OCI-LY3 (cell line): Measurements from ENCODE around the gene DEAF1.

ENCODE experiments used
- H2AFZ ChIP-seq: fragments of 200-600, 300-600 bp; shearing (Covaris generic); 2 replicates; pipeline ENCODE4 v1.6.0; 2014; ENCODE audit warnings: antibody characterized with exemption, low read depth, low read length
- H3K27ac ChIP-seq: fragments of 200-600, 300-600 bp; sonication (generic); 2 replicates; pipeline ENCODE4 v1.5.1; 2014; ENCODE audit warnings: mild to moderate bottlenecking, low read length, moderate library complexity, mixed read lengths
- H3K27me3 ChIP-seq: fragments of 200-600, 300-600 bp; sonication (generic); 2 replicates; pipeline ENCODE4 v1.6.1; 2014; ENCODE audit warnings: low read depth, low read length, mixed read lengths
- H3K36me3 ChIP-seq: fragments of 200-600, 300-600 bp; sonication (generic); replicated peaks from 2 replicates; pipeline ENCODE3; 2014; ENCODE audit warnings: low read depth, low read length, mixed read lengths
- H3K4me1 ChIP-seq: fragments of 300-600, 200-600 bp; sonication (generic); 2 replicates; pipeline ENCODE4 v1.6.1; 2014; ENCODE audit warnings: low read length, mixed read lengths
- H3K4me2 ChIP-seq: fragments of 200-600, 300-600 bp; sonication (generic); 2 replicates; pipeline ENCODE4 v1.6.1; 2014; ENCODE audit warnings: low read length, mixed read lengths
- H3K4me3 ChIP-seq: fragments of 300-600, 200-600 bp; sonication (generic); 2 replicates; pipeline ENCODE4 v1.5.1; 2014; ENCODE audit warnings: antibody characterized with exemption, mild to moderate bottlenecking, low read length, moderate library complexity
- H3K79me2 ChIP-seq: fragments of 300-600, 200-600 bp; shearing (Covaris generic); 2 replicates; pipeline ENCODE4 v1.6.1; 2014; ENCODE audit warnings: mild to moderate bottlenecking, low read length, mixed read lengths
- H3K9ac ChIP-seq: fragments of 300-600, 200-600 bp; shearing (Covaris generic); 2 replicates; pipeline ENCODE4 v1.6.0; 2014; ENCODE audit warnings: mild to moderate bottlenecking, low read length, moderate library complexity
- H3K9me3 ChIP-seq: fragments of 200-600, 300-600 bp; shearing (Covaris generic); 2 replicates; pipeline ENCODE4 v1.6.1; 2014; ENCODE audit warnings: low read length, mixed read lengths; ENCODE audit not compliant: insufficient read depth
- H4K20me1 ChIP-seq: fragments of 200-600, 300-600 bp; sonication (generic); 2 replicates; pipeline ENCODE4 v1.6.1; 2016; ENCODE audit warnings: low read length, mixed read lengths; ENCODE audit not compliant: insufficient read depth
- CTCF ChIP-seq: fragments of 200-600, 300-600 bp; sonication (generic); IDR thresholded peaks from 2 replicates; pipeline ENCODE4 v1.5.1; 2014; ENCODE audit warnings: antibody characterized with exemption, low read length, low read depth
- EZH2phosphoT487 ChIP-seq: fragments of 200-600 bp; shearing (Covaris generic); IDR thresholded peaks from 2 replicates; pipeline ENCODE4 v1.6.1; 2018; ENCODE audit warnings: antibody characterized with exemption, mixed run types, low read depth

DEAF1 gene

GRCh38 chr11:726278-727220 lies 31.5 kb upstream of the DEAF1 start:
- no peak for TF ChIP-seq EZH2phosphoT487
- no peak for TF ChIP-seq CTCF

GRCh38 chr11:725624-726202 lies 30.7 kb upstream of the DEAF1 start:
- Histone ChIP-seq H3K27me3 (peaks cover 28% of the 10 kb centered on the region), H3K36me3 (no peaks in the 10 kb centered on the region), H3K4me1 (peaks cover 47% of the 10 kb centered on the region), H3K4me2 (peak overlapping the region; percentile 88), H3K79me2 (no peaks in the 10 kb centered on the region), H2AFZ (peak overlapping the region; percentile 68; the same call in 1 of the 2 replicates), H3K9ac (peak overlapping the region; percentile 59), H3K9me3 (no peaks in the 10 kb centered on the region), H3K27ac (no peak overlapping the region), H3K4me3 (peak overlapping the region; percentile 83), H4K20me1 (no peaks in the 10 kb centered on the region)
- TF ChIP-seq CTCF: no peak
- no peak for TF ChIP-seq EZH2phosphoT487

More at GRCh38 chr11:726278-727220, 31.5 kb upstream of the DEAF1 start:
- peak overlapping the region; percentile 59 for H3K9ac ChIP-seq
- no peaks in the 10 kb centered on the region for H3K36me3 ChIP-seq
- no peaks in the 10 kb centered on the region for H4K20me1 ChIP-seq
- H3K4me3 ChIP-seq: peak overlapping the region; percentile 83
- peaks cover 24% of the 10 kb centered on the region for H3K27me3 ChIP-seq
- H3K27ac ChIP-seq: no peak overlapping the region
- H2AFZ ChIP-seq: peak overlapping the region; percentile 64; the same call in 1 of the 2 replicates
- H3K9me3 ChIP-seq: no peaks in the 10 kb centered on the region
- peaks cover 40% of the 10 kb centered on the region for H3K4me1 ChIP-seq
- peak overlapping the region; percentile 88 for H3K4me2 ChIP-seq
- no peaks in the 10 kb centered on the region for H3K79me2 ChIP-seq

- Histone ChIP-seq H2AFZ (no peak overlapping the region), H3K4me1 (peaks cover 47% of the 10 kb centered on the region), H3K4me3 (peak overlapping the region; percentile 83), H3K27me3 (peaks cover 27% of the 10 kb centered on the region), H3K36me3 (no peaks in the 10 kb centered on the region), H3K9ac (peak overlapping the region; percentile 59; the same call in 1 of the 2 replicates), H3K27ac (no peak overlapping the region), H3K4me2 (peak overlapping the region; percentile 88), H3K9me3 (no peaks in the 10 kb centered on the region), H3K79me2 (no peaks in the 10 kb centered on the region), H4K20me1 (no peaks in the 10 kb centered on the region)
- TF ChIP-seq EZH2phosphoT487 (no peak), CTCF (no peak)
Observed at GRCh38 chr11:724778-725386, 29.9 kb upstream of the DEAF1 start.
